ENCODE data around the gene MYCBPAP.

The MYCBPAP gene

DNA sequence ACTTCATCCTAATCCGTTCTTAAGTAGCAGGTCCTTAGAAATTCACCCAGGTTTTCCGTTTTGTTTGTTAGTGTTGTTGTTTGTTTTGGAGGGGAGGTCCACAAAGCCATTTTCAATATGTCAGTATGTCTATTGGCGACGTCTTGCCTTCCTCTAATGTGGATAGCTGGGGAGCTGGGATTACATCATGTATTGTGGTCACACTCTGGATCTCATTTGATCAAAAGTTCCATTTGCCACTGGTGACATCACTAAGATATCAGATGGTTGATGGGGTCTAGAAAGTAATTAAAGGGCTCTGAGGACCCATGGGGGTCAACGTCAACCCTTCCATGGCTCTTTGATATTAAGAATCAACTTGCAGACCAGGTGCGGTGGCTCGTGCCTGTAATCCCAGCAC lies 21.6 kb downstream of the MYCBPAP start:
- TF ChIP-seq, protein P1, sequence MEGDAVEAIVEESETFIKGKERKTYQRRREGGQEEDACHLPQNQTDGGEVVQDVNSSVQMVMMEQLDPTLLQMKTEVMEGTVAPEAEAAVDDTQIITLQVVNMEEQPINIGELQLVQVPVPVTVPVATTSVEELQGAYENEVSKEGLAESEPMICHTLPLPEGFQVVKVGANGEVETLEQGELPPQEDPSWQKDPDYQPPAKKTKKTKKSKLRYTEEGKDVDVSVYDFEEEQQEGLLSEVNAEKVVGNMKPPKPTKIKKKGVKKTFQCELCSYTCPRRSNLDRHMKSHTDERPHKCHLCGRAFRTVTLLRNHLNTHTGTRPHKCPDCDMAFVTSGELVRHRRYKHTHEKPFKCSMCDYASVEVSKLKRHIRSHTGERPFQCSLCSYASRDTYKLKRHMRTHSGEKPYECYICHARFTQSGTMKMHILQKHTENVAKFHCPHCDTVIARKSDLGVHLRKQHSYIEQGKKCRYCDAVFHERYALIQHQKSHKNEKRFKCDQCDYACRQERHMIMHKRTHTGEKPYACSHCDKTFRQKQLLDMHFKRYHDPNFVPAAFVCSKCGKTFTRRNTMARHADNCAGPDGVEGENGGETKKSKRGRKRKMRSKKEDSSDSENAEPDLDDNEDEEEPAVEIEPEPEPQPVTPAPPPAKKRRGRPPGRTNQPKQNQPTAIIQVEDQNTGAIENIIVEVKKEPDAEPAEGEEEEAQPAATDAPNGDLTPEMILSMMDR (IDR thresholded peaks at IDR 0.05; ENCODE audit: borderline replicate concordance, insufficient read depth, low read depth, low read length): no peak
- H3K4me3 ChIP-seq (ENCODE audit: low read depth, low read length): no peak overlapping the region

DNA sequence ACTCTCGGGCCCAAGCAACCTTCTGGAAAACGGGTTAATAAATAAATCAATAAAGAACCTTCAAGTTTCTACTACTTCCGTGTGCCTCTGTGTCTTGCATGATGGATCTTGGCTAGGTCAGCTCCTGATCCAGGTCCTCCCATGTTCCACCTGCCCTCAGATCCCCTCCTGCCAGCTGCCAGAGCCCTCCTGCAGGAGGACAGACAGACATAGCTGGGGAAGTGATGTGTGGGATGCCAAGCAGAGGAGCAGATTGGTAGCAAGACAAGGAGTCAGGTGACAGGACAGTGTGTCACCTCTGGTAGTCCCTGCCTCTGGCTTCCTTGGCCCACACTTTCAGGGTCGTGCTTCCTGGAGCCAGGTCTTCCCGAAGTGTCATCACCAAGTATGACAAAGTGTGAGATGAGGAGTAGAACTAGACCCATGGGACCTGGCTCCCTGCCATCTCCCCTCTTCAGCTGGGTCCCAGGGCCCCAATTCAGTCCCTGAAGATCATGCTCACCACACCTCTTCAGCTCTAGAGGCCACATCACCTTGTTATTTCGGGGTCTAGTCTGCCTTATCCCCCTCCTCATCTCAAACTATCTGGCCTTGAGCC lies 23.3 kb downstream of the MYCBPAP start:
- H3K4me3 ChIP-seq (ENCODE audit: low read depth, low read length): no peak overlapping the region
- TF ChIP-seq, protein P1 (IDR thresholded peaks at IDR 0.05; ENCODE audit: borderline replicate concordance, insufficient read depth, low read depth, low read length): no peak

DNA sequence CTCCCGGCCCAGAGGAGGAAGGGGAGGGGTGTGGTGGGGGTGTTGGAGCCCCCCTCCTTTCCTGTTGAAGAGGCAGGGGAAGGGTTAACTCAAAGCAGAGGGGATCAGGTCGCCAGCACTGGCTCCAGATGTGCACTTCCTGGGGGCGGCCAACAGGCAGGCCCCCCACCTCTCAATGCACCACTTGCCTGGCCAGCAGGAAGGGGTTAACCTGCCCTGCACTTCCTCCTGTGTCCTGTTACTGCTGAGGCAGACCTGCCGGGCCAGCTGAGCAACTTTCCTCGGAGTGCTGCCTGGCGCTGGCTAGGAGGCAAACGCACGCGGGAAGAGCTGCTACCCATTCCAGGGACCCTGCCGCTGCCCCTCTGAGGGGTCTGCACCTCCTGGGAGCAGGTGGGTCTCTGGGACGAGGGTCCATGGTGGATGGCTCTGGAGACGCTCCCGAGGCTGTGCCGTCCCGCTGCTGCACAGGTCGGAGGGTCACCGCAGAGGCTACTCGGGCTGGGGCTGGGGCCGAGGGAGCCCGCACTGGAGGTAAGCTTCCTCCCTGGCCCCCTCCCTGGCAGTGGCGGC lies 24.3 kb downstream of the MYCBPAP start, which contains the start of gene EPN3:
EPN3 (plus strand) TSS at position 284 of the 573 bp plus-strand sequence. CDS start 3,822 bp downstream, outside the sequence.
- H3K4me3 ChIP-seq (ENCODE audit: low read depth, low read length): no peak within 1 kb of the TSS

DNA sequence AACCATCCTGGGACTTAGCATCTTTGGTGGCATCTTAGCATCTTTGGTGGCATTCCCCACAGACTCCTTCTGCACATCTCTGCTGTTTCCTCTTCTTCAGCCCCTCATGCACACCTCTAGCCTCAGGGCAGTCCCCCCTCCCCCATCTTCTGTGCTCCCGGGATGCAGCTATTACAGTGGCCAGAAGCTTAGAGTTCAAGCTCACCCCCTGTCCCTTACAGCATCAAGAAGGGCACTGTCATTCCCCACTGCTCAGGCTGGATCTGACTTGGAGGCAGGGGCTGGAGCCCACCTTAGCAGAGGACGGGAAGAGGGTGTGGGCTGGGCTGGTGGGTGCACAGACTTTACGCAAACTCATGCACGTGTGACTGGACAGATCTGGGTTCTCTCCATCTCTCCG lies 24.9 kb downstream of the MYCBPAP start:
- TF ChIP-seq, protein P1 (IDR thresholded peaks at IDR 0.05; ENCODE audit: borderline replicate concordance, insufficient read depth, low read depth, low read length): no peak
- H3K4me3 ChIP-seq (ENCODE audit: low read depth, low read length): no peak overlapping the region

More for the DNA sequence above, 24.3 kb downstream of the MYCBPAP start, which contains the start of gene EPN3:
- TF ChIP-seq, protein P1 (IDR thresholded peaks at IDR 0.05; ENCODE audit: borderline replicate concordance, insufficient read depth, low read depth, low read length): no peak

DNA sequence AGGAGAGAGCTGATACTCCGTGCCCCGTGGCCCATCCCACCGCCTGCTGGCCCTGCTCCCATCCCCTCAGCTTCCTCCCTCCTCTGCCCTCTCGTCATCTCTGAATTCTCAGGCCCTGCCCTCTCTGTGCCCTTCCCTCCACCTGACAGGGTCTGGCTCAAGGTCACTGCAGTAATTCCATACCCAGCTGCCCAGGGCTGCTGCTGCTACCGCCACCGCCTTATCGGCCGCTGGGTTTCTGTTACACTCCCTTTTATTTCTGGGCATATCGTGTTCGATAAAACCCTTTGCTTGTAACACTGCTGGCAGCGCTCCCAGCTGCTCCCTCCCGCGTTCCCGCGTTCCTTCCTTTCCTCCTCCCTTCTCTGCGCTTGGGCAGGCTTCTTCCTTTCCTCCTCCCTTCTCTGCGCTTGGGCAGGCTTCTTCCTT lies 25.5 kb downstream of the MYCBPAP start:
- TF ChIP-seq, protein P1 (IDR thresholded peaks at IDR 0.05; ENCODE audit: borderline replicate concordance, insufficient read depth, low read depth, low read length): no peak
- H3K4me3 ChIP-seq (ENCODE audit: low read depth, low read length): no peak overlapping the region

DNA sequence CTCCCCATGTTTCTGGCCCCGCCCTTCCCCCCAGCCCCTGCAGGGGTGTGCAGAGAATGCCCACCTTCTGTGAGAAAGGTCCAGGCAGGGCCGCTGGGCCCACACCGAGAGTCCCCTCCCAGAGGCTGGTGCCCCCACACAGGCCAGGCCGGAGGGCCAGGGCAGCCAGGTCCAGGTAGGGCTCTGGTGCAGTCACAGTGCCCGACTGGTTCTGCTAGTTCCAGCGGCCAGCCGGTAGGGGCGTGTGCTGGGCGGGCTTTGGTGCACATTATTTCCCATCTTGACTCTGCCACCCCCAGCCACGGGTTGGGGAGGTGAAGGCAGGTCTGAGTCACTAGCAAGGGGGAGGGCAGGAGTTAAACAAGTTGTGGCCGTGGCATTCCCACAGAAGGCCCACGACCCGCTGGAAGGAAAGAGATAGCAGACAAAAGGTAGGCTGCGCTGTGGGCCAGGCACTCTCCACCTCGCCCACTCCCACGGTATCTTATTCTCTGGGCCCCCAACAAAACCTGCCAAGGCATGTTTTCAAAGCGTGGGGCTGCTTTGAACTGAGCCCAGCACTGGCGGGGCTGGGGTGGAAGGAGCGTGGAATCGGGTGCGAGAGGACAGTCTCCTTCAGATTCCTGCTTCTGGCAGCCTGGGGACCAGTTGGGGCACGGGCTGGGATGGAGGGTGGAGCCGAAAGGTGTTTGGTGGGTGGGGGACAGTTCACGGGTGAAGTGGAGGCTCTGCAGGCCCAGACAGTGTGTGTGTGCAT lies 26.2 kb downstream of the MYCBPAP start:
- no peak overlapping the region for H3K4me3 ChIP-seq (ENCODE audit: low read depth, low read length)
- TF ChIP-seq, protein P1 (IDR thresholded peaks at IDR 0.05; ENCODE audit: borderline replicate concordance, insufficient read depth, low read depth, low read length): peak; percentile 32; the same call in 1 of the 2 replicates

Data from GM12875 (cell line).